ENCODE results near the gene BCAS3.
A peak's percentile ranks its signal among the peaks of the same experiment; 100 is the strongest.

Gene BCAS3

GRCh38 chr17:61230461-61230860 is 552.8 kb downstream of the BCAS3 start:
- H3K36me3 ChIP-seq (ENCODE audit: insufficient read depth), result no peaks in the 10 kb centered on the region

GRCh38 chr17:61230972-61231820 is 553.5 kb downstream of the BCAS3 start:
- Histone ChIP-seq H3K36me3 (ENCODE audit: insufficient read depth) (no peaks in the 10 kb centered on the region), H3K4me2 (peak overlapping the region; percentile 53), H3K4me3 (IDR thresholded peaks at IDR 0.05; ENCODE audit: insufficient read depth, low read depth, low read length) (no peak overlapping the region), H4K20me1 (ENCODE audit: insufficient read depth) (no peaks in the 10 kb centered on the region), H3K27ac (0 out of 2 replicates have a peak overlapping the region, but pooled peaks have one; percentile 6), H2AFZ (ENCODE audit: low read depth) (no peak overlapping the region), H3K9ac (no peak overlapping the region), H3K27me3 (ENCODE audit: insufficient read depth, low read depth) (no peaks in the 10 kb centered on the region), H3K79me2 (ENCODE audit: insufficient read depth, low read depth) (no peaks in the 10 kb centered on the region), H3K4me1 (ENCODE audit: low read depth, poor library complexity, severe bottlenecking) (peaks cover 20% of the 10 kb centered on the region)
- TF ChIP-seq CTCF (conservative IDR thresholded peaks at IDR 0.05; ENCODE audit: low read depth, low read length), result no peak

More at GRCh38 chr17:61230461-61230860, 552.8 kb downstream of the BCAS3 start:
- Histone ChIP-seq H3K4me2 (peak overlapping the region; percentile 53; the same call in 1 of the 2 replicates), H3K4me1 (ENCODE audit: low read depth, poor library complexity, severe bottlenecking) (peaks cover 20% of the 10 kb centered on the region), H3K4me3 (IDR thresholded peaks at IDR 0.05; ENCODE audit: insufficient read depth, low read depth, low read length) (no peak overlapping the region), H3K79me2 (ENCODE audit: insufficient read depth, low read depth) (no peaks in the 10 kb centered on the region), H3K27me3 (ENCODE audit: insufficient read depth, low read depth) (no peaks in the 10 kb centered on the region), H3K27ac (no peak overlapping the region), H4K20me1 (ENCODE audit: insufficient read depth) (no peaks in the 10 kb centered on the region), H3K9ac (no peak overlapping the region), H2AFZ (ENCODE audit: low read depth) (no peak overlapping the region)
- TF ChIP-seq CTCF (conservative IDR thresholded peaks at IDR 0.05; ENCODE audit: low read depth, low read length), result no peak

DNA sequence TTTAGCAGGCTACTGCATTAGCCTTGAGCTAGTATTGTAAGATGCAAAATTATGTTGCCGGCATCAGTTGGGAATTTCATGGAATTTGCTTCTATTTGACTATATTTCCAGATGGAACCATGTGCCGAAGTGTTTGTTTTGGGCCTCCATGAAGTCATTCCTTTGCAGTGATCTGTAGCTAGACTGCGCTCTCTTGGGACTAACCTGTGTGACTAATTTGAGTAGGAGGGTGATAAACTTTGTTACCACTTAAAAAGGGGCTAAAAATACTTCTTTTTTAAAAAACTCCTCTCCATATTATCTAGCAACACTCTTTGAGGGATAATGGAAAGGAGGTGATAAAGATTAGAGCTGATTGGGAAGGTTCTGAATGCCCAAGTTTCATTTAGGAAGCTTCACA is 555.2 kb downstream of the BCAS3 start:
- TF ChIP-seq CTCF (conservative IDR thresholded peaks at IDR 0.05; ENCODE audit: low read depth, low read length), result no peak
- no peaks in the 10 kb centered on the region for H3K27me3 ChIP-seq (ENCODE audit: insufficient read depth, low read depth)
- H3K36me3 ChIP-seq (ENCODE audit: insufficient read depth), result no peaks in the 10 kb centered on the region
- H3K4me1 ChIP-seq (ENCODE audit: low read depth, poor library complexity, severe bottlenecking), result peaks cover 20% of the 10 kb centered on the region
- no peak overlapping the region for H3K4me3 ChIP-seq (IDR thresholded peaks at IDR 0.05; ENCODE audit: insufficient read depth, low read depth, low read length)
- no peaks in the 10 kb centered on the region for H4K20me1 ChIP-seq (ENCODE audit: insufficient read depth)
- no peak overlapping the region for H3K9ac ChIP-seq
- no peaks in the 10 kb centered on the region for H3K79me2 ChIP-seq (ENCODE audit: insufficient read depth, low read depth)
- H3K27ac ChIP-seq, result no peak overlapping the region
- no peak overlapping the region for H2AFZ ChIP-seq (ENCODE audit: low read depth)
- no peak overlapping the region for H3K4me2 ChIP-seq

GRCh38 chr17:61233991-61234750 is 556.5 kb downstream of the BCAS3 start:
- no peak overlapping the region for H3K4me2 ChIP-seq
- H2AFZ ChIP-seq (ENCODE audit: low read depth), result no peak overlapping the region
- H3K4me1 ChIP-seq (ENCODE audit: low read depth, poor library complexity, severe bottlenecking), result peaks cover 27% of the 10 kb centered on the region
- H3K27ac ChIP-seq, result no peak overlapping the region
- no peaks in the 10 kb centered on the region for H3K27me3 ChIP-seq (ENCODE audit: insufficient read depth, low read depth)
- no peaks in the 10 kb centered on the region for H3K79me2 ChIP-seq (ENCODE audit: insufficient read depth, low read depth)
- TF ChIP-seq CTCF (conservative IDR thresholded peaks at IDR 0.05; ENCODE audit: low read depth, low read length), result no peak
- H3K9ac ChIP-seq, result no peak overlapping the region
- H3K4me3 ChIP-seq (IDR thresholded peaks at IDR 0.05; ENCODE audit: insufficient read depth, low read depth, low read length), result no peak overlapping the region
- no peaks in the 10 kb centered on the region for H4K20me1 ChIP-seq (ENCODE audit: insufficient read depth)
- H3K36me3 ChIP-seq (ENCODE audit: insufficient read depth), result no peaks in the 10 kb centered on the region

Data from KMS-11 (cell line).